Measurements from ENCODE around the gene TBC1D8B. TPM values are rescaled to one million over a fixed set of nuclear protein-coding genes. Genes with fewer than 3 reads are reported as not detected.

TBC1D8B gene
- total RNA-seq, 1 donor from 2014 or later: 1.2 TPM

DNA sequence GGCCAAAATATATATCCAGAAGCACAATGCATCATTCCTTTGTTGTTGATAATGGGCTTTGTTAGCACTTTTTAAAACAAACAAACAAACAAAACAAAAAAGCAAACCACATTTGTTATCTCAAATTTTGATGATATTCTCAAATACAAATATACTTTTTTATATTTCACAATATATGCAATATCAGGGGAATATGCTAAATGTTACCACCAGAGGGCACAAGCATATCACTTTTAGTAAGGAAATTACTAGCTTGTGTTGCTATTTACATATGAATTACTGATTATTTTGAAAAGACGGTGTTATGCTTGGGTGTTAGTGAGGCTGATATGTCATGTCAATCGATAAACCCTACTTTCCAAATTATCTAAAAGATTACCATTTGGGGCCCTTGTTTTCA is 71.6 kb downstream of the TBC1D8B start:
- no peak overlapping the region for H3K4me3 ChIP-seq (ENCODE audit: low read depth, low read length)
- TF ChIP-seq, protein P1, sequence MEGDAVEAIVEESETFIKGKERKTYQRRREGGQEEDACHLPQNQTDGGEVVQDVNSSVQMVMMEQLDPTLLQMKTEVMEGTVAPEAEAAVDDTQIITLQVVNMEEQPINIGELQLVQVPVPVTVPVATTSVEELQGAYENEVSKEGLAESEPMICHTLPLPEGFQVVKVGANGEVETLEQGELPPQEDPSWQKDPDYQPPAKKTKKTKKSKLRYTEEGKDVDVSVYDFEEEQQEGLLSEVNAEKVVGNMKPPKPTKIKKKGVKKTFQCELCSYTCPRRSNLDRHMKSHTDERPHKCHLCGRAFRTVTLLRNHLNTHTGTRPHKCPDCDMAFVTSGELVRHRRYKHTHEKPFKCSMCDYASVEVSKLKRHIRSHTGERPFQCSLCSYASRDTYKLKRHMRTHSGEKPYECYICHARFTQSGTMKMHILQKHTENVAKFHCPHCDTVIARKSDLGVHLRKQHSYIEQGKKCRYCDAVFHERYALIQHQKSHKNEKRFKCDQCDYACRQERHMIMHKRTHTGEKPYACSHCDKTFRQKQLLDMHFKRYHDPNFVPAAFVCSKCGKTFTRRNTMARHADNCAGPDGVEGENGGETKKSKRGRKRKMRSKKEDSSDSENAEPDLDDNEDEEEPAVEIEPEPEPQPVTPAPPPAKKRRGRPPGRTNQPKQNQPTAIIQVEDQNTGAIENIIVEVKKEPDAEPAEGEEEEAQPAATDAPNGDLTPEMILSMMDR (conservative IDR thresholded peaks at IDR 0.05; ENCODE audit: low read depth, low read length): peak; percentile 46
- DNase-seq (ENCODE audit: low read depth): no peak

DNA sequence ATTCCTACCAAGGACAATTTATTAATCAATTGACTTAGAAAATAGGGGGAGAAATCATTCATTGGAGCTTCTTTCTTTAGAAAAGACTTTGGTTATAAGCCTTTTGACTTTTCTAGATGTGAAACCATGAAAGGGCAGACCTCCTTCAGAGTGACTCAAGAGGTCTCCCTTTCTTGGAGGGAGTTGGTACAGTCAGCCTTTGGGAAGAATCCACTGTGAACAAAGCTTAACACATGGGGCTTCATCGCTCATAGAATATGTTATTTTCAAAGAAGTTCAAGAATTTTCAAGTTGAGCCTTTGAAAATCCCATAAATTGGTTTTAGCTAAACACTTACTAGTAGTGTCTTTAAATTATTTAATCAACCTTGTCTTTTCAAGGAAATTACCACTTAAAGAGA is 72.7 kb downstream of the TBC1D8B start:
- DNase-seq (ENCODE audit: low read depth): no peak
- no peak overlapping the region for H3K4me3 ChIP-seq (ENCODE audit: low read depth, low read length)
- TF ChIP-seq, protein P1 (conservative IDR thresholded peaks at IDR 0.05; ENCODE audit: low read depth, low read length): no peak

DNA sequence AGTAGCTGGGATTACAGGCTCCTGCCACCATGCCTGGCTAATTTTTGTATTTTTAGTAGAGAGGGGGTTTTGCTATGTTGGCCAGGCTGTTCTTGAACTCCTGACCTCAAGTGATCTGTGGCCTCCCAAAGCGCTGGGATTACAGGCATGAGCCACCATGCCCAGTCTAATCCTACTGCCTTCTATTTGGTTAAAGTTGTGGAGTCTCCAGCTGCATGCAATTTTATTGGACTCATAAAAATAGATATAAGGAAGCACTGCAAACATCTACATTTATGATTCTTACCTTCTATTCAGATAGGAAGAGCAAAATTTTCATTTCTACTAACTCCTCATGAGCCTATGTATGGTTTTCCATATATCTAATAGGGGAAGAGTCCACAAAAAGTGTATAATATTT is 87.0 kb downstream of the TBC1D8B start:
- H3K4me3 ChIP-seq (ENCODE audit: low read depth, low read length): no peak overlapping the region
- TF ChIP-seq, protein P1 (conservative IDR thresholded peaks at IDR 0.05; ENCODE audit: low read depth, low read length): no peak
- no peak for DNase-seq (ENCODE audit: low read depth)

DNA sequence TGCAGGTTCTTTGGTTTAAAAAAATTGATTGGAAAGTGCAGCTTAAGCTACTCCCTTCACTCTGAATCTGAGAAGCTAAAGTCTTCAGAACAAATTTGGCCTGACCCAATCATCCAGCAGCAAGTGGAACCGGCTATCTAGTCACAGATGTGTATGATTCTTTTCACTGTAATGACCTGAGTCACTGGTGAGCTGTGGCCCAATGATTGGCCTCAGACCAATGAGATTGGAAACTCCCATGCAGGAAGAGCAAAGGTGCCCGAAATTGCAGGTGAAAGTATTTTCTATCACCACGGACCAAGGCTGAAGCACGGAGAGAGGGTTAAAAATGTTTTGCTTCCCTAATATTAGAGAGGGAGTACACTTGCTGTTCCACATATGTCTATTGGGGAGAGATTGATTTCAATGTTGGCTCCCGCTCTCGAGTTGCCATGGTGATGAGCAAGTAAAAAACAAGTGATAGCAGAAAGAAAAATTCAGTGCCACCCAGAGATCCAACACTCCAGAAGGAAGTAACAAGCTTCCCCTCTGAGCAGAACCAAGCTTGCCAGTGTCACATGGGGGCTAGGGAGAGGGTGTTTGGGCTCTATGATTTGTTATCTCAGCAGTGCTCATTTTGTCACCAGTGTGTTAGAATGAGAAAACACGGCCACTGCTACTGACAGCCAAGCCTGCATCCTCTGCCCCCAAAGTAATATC is 89.4 kb downstream of the TBC1D8B start:
- no peak for DNase-seq (ENCODE audit: low read depth)
- TF ChIP-seq, protein P1 (conservative IDR thresholded peaks at IDR 0.05; ENCODE audit: low read depth, low read length): no peak
- no peak overlapping the region for H3K4me3 ChIP-seq (ENCODE audit: low read depth, low read length)

DNA sequence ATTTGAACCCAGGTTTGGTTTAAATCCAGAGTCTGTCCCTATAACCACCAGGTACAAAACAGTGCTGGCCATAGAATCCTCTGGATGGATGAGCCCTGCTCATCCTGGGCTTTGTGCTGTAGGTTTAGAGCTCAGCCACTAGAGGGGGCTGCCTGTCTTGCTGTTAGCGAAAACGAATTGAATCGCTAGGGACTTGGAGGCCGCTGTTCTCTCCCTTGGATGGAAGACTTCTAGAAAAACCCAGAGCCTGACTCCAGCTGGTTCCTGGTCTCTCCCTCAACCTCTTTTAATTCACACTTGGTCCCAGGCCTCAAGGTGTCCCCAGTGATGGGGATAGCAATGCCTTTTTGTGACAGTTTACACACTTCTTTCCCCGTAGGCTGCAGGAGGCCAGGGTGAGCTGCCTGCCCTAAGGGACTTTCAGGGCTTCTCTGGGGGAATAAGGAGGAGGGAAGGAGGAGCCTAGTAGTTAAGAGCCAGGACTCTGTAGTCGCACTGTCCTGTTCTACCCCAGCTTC is 92.0 kb downstream of the TBC1D8B start:
- TF ChIP-seq, protein P1 (conservative IDR thresholded peaks at IDR 0.05; ENCODE audit: low read depth, low read length): peak; percentile 75
- H3K4me3 ChIP-seq (ENCODE audit: low read depth, low read length): no peak overlapping the region
- no peak for DNase-seq (ENCODE audit: low read depth)

DNA sequence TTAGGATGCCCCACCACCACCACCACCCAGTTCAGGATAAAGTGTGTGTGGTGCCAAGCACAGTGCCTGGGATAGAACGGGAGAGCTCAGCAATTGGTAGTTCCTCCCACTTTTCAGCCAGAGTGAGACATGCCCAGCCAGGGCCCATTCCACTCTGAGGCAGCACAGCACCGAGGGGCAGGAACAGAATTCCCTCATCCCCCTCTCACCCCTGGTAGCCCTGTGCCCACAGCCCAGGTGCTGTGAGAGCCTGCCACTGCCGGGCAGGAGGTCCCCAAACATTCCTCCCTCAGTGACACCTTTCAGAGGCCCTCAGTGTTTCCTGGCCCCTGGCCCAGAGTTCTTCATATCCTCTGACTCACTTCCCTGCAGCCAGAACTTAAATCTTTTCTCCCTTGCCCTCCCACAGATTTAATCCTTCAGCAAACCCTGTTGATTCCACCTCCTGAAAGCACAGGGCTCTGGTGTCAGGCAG is 92.5 kb downstream of the TBC1D8B start:
- TF ChIP-seq, protein P1 (conservative IDR thresholded peaks at IDR 0.05; ENCODE audit: low read depth, low read length): no peak
- no peak overlapping the region for H3K4me3 ChIP-seq (ENCODE audit: low read depth, low read length)
- DNase-seq (ENCODE audit: low read depth): no peak

DNA sequence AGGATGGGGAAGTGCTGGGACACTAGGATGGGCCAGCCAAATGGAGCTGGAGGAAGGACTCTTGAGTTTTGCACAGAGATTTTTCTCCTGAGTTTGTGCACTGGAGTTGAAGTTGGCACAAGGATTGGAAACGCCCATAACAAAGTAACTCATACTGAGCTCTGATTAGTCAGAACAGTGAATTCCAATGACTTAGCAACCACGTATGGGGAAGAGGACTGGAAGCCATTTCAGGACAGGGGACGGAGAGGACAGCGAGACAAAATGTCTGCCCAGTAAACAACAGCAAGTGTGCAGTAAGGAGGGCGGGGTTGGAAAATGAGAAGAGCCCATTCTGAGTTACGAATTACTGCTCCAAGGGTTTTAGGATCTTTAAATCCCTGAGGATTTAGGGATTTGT is 94.8 kb downstream of the TBC1D8B start:
- TF ChIP-seq, protein P1 (conservative IDR thresholded peaks at IDR 0.05; ENCODE audit: low read depth, low read length): no peak
- no peak overlapping the region for H3K4me3 ChIP-seq (ENCODE audit: low read depth, low read length)
- DNase-seq (ENCODE audit: low read depth): no peak
